Fibroblast of skin of abdomen (primary cell): ENCODE results near the gene CDK17. TPM values are rescaled to one million over a fixed set of nuclear protein-coding genes. Genes with fewer than 3 reads are reported as not detected.
"Not testable (repeated sequence)": the region's sequence is repeated elsewhere in the genome, so short reads cannot be mapped to it uniquely, and the experiment has no call there.

Experiments used
- DNase-seq: peaks from one replicate; pipeline ENCODE4 v3.0.0-alpha.2; 2013
- polyA plus RNA-seq, 2 experiments: library from polyadenylated mRNA; unstranded; fragments of 120-200 nt; gene quantifications; one replicate each; pipeline ENCODE4 v1.2.1, GENCODE V29; 2013; ENCODE audit not compliant: insufficient read length in 2 of 2

CDK17 gene
- polyA plus RNA-seq (2013, experiment 1 of 2; ENCODE audit: insufficient read length), result 26.2 TPM
- 26.2 TPM for polyA plus RNA-seq (2013, experiment 2 of 2; ENCODE audit: insufficient read length)

GRCh38 chr12:96399919-96400630 is at the start of gene CDK17:
Gene CDK17 (minus strand): TSS chr12:96400439. CDS start chr12:96334836, 65,603 bp downstream.
- peak; percentile 90 for DNase-seq

- DNase-seq, result peak; percentile 49
Measured at GRCh38 chr12:96448300-96448699, 48.1 kb upstream of the CDK17 start.

- DNase-seq, result peak; percentile 26
Measured at GRCh38 chr12:96447256-96447655, 47.0 kb upstream of the CDK17 start.

GRCh38 chr12:96445691-96446583 is 45.7 kb upstream of the CDK17 start:
- peak; percentile 87 for DNase-seq

GRCh38 chr12:96444399-96444798 is 44.2 kb upstream of the CDK17 start:
- no peak for DNase-seq

- no peak for DNase-seq
Measured at GRCh38 chr12:96442906-96443305, 42.7 kb upstream of the CDK17 start.

- no peak for DNase-seq
Measured at GRCh38 chr12:96441816-96442215, 41.6 kb upstream of the CDK17 start.

GRCh38 chr12:96438330-96438729 is 38.1 kb upstream of the CDK17 start:
- DNase-seq, result no peak

- no peak for DNase-seq
Measured at GRCh38 chr12:96437171-96437445, 36.9 kb upstream of the CDK17 start.

GRCh38 chr12:96436366-96437170 is 36.3 kb upstream of the CDK17 start:
- DNase-seq, result no peak

GRCh38 chr12:96434107-96434506 is 33.9 kb upstream of the CDK17 start:
- peak; percentile 95 for DNase-seq

- not testable (repeated sequence) for DNase-seq
Measured at GRCh38 chr12:96432496-96433321, 32.5 kb upstream of the CDK17 start.

- no peak for DNase-seq
Measured at GRCh38 chr12:96431067-96431466, 30.8 kb upstream of the CDK17 start.

- peak; percentile 100 for DNase-seq
Measured at GRCh38 chr12:96427269-96427729, 27.1 kb upstream of the CDK17 start.

- DNase-seq, result peak; percentile 49
Measured at GRCh38 chr12:96425951-96426350, 25.7 kb upstream of the CDK17 start.

GRCh38 chr12:96425321-96425720 is 25.1 kb upstream of the CDK17 start:
- DNase-seq, result peak; percentile 98

GRCh38 chr12:96424601-96425000 is 24.4 kb upstream of the CDK17 start:
- DNase-seq, result peak; percentile 31

- peak; percentile 77 for DNase-seq
Measured at GRCh38 chr12:96422192-96422591, 22.0 kb upstream of the CDK17 start.

- DNase-seq, result no peak
Measured at GRCh38 chr12:96421014-96421413, 20.8 kb upstream of the CDK17 start.

GRCh38 chr12:96420277-96420835 is 20.1 kb upstream of the CDK17 start:
- DNase-seq, result peak; percentile 72

GRCh38 chr12:96419576-96420276 is 19.5 kb upstream of the CDK17 start:
- no peak for DNase-seq
